HL-60 (cell line): ENCODE results near the gene GNPAT.

ENCODE experiments used
- DNase-seq, 2 experiments: peaks; one replicate each; pipeline ENCODE4 v3.0.0-alpha.2; 2010 to 2020; ENCODE audit warnings: low read depth in 1 of 2, low spot score in 1 of 2
- H3K27ac ChIP-seq: fragments of 250-450 bp; sonication (Bioruptor Pico); replicated peaks from 2 replicates; pipeline ENCODE4 v1.5.1; 2020; ENCODE audit warnings: mild to moderate bottlenecking, moderate library complexity
- H3K27me3 ChIP-seq: fragments of 250-450 bp; sonication (Bioruptor Pico); 2 replicates; pipeline ENCODE4 v1.5.1; 2021; ENCODE audit warnings: mild to moderate bottlenecking, moderate library complexity; ENCODE audit not compliant: insufficient read depth, poor library complexity, severe bottlenecking
- H3K4me3 ChIP-seq: replicated peaks from 2 replicates; pipeline ENCODE4 v1.5.1; 2011; ENCODE audit warnings: mild to moderate bottlenecking, control low read depth, low read length; ENCODE audit not compliant: insufficient read depth
- CTCF ChIP-seq: IDR thresholded peaks from one replicate; pipeline ENCODE4 v1.5.1; 2011; ENCODE audit warnings: low read length, control low read depth, inconsistent platforms; ENCODE audit not compliant: insufficient read depth
- GABPA ChIP-seq: IDR thresholded peaks from 2 replicates; pipeline ENCODE4 v1.6.1; 2012; ENCODE audit warnings: low read depth
- POLR2AphosphoS5 ChIP-seq: IDR thresholded peaks from 2 replicates; pipeline ENCODE4 v1.6.1; 2012; ENCODE audit warnings: low read depth
- REST ChIP-seq: IDR thresholded peaks from 2 replicates; pipeline ENCODE4 v1.6.1; 2012; ENCODE audit warnings: low read depth; ENCODE audit not compliant: insufficient replicate concordance
- SPI1 ChIP-seq: IDR thresholded peaks from 2 replicates; pipeline ENCODE4 v1.6.1; 2012; ENCODE audit warnings: low read depth, mild to moderate bottlenecking, borderline replicate concordance

The GNPAT gene

GRCh38 chr1:231235526-231236207 lies 5.3 kb upstream of the GNPAT start:
- DNase-seq: no peak
- Histone ChIP-seq H3K27me3 (no peaks in the 10 kb centered on the region), H3K4me3 (no peak overlapping the region), H3K27ac (no peak overlapping the region)
- TF ChIP-seq SPI1 (no peak), REST (no peak), POLR2AphosphoS5 (no peak), CTCF (no peak), GABPA (no peak)

- no peak for DNase-seq
- H3K27me3 ChIP-seq: no peaks in the 10 kb centered on the region
- no peak overlapping the region for H3K4me3 ChIP-seq
- no peak overlapping the region for H3K27ac ChIP-seq
- no peak for TF ChIP-seq GABPA
- no peak for TF ChIP-seq SPI1
- TF ChIP-seq POLR2AphosphoS5: no peak
Measured at GRCh38 chr1:231236208-231236591, 4.8 kb upstream of the GNPAT start.

GRCh38 chr1:231236938-231237337 lies 4.1 kb upstream of the GNPAT start:
- Histone ChIP-seq H3K27ac (no peak overlapping the region), H3K27me3 (no peaks in the 10 kb centered on the region), H3K4me3 (no peak overlapping the region)
- no peak for DNase-seq
- TF ChIP-seq SPI1 (no peak), POLR2AphosphoS5 (no peak), REST (no peak), GABPA (no peak), CTCF (no peak)

GRCh38 chr1:231238298-231238697 lies 2.7 kb upstream of the GNPAT start:
- TF ChIP-seq POLR2AphosphoS5: no peak
- TF ChIP-seq CTCF: no peak
- no peak for TF ChIP-seq GABPA
- TF ChIP-seq REST: no peak
- TF ChIP-seq SPI1: no peak
- Histone ChIP-seq H3K27me3 (no peaks in the 10 kb centered on the region), H3K27ac (no peak overlapping the region), H3K4me3 (no peak overlapping the region)
- DNase-seq: no peak
